Skin of body (tissue), 2 donors: ENCODE data around the gene STAM. TPM values are rescaled to one million over a fixed set of nuclear protein-coding genes. Genes with fewer than 3 reads are reported as not detected.
"Not testable (repeated sequence)": the region's sequence is repeated elsewhere in the genome, so short reads cannot be mapped to it uniquely, and the experiment has no call there.

ENCODE experiments used
- DNase-seq: peaks from one replicate; lab custom pipeline; 2025; lab: John Stamatoyannopoulos, UW
- total RNA-seq: library from RNA; depleted of rRNA; stranded (reverse); fragments of >200 nt; gene quantifications from one replicate; pipeline ENCODE4 v1.2.3, GENCODE V29; 2014

Gene STAM
- total RNA-seq, result 26.6 TPM

DNA sequence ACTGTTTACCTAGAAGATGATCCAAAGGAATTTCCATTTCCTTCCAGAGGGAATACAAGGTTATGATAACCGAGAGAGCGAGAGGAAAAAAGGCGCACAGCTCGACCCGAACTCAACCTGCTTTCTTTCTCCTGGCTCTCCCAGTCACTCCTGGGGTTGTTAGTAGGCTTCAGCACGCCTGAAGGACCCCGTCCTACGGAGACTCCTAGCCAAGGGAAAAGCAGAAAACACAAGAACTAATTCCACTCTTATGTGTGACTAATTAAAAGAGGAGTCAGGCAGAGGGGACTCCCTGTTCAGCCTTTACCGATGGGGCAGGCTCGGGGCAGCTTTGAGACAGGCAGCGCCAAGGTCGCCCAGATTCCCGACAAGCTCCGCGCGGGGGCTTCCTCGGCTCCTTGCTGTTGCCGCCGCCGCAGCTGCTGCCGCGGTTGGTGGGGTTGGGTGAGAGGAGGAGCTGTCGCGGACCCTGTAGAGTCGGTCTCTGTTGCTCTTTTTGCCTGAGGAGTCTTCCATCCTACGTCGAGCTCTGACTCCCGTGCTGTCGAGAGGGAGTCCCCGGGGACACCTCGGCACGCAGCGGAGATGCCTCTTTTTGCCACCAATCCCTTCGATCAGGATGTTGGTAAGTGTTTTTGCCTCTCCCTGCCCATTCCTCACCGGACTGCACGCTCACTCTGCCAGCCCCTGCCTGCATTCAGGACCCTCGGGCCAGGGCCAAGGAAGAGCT, at the start of gene STAM:
TSS of gene STAM (plus strand) at position 397 of the 730 bp plus-strand sequence. CDS start at position 586, 189 bp downstream.
- DNase-seq, result peak; percentile 99

DNA sequence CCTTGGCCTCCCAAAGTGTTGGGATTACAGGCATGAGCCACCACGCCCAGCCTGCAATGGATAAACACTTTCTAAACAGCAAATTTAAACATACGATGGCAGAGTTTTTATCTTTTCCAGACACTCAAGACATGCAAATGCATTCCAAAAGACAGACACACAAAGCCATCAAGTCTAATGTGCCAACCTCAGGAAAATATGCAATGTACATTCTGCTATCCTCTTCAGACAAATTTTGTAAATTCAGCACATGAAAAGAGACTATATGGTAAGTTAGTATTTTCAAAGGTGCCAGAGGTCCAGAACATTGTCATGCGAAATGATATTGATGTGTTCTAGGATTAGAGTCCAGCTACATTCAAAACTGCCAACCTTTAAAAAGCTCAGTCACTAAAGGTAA, 46.6 kb upstream of the STAM start:
- no peak for DNase-seq

DNA sequence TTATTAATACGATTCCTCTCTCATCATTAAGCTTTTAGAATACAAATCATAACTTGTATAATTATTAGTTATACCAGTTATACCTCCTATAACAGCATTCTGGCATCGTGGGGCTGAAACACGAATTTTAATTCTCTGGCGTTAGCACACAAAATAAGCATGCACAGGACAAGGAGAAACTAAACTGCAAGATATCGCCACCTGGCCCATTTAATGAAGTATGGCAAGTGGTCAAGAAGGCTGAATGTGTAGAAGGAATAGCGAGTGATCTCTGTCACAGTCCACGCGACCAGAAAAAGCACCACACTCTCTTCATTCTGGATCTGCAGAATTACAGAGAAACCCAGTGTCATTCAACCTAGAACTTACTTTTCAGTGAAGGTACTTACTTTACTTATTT, 44.9 kb upstream of the STAM start:
- DNase-seq, result no peak

DNA sequence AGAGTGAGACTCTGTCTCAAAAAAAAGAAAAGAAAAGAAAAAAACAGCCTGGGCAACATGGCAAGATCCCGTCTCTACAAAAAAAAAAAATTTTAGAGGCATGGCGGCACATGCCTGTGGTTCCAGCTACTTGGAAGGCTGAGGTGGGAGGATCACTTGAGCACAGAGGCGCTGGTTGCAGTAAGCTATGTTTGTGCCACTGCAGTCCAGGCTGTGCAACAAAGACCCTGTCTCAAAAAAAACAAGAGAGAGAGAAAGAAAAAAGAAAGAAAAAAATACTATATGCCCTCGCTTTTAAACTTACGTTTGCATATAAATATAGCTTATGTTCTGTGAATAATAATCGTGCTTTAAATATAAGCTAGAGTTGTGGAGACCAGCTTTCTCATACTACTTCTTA, 38.0 kb upstream of the STAM start:
- DNase-seq, result no peak

DNA sequence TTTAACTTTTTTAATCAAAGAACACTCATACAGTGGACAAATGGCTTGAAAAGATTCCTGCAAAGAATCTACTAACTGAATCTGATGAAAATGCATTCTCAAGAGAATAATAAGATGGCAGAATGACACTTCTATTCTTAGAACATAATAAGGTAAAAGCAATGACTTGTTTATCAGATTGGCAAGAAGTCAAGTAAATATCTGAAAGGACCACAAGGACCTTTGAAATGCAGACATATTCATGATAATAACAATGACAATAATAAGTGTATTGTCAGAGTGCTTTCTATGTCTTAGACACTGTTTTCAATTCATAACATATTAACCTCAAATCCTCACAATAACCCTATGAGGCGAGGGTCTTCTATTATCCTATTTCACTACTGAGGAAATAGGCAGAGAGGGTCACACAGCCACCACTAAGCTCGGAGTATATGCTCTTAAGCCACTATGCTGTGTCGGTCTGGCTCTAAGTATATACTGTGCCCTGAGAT, 37.4 kb upstream of the STAM start:
- no peak for DNase-seq

DNA sequence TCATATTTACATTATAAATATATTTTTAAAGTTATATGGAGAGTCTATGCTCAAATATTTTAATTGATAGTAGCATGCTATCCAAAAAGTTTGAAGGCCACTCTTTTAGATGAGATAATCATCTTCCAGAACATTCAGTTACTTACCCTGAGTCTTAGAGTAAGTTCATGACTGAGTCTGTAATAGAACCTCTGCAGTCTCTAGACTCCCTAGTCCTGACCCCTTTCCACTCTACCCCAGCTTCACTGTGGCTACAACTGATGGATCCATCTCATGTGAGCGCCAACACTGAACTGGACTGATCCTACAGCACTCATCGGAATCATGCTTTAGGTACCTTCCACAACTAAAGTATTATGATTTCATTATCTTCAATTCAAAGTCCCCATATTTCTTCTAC, 36.9 kb upstream of the STAM start:
- no peak for DNase-seq

DNA sequence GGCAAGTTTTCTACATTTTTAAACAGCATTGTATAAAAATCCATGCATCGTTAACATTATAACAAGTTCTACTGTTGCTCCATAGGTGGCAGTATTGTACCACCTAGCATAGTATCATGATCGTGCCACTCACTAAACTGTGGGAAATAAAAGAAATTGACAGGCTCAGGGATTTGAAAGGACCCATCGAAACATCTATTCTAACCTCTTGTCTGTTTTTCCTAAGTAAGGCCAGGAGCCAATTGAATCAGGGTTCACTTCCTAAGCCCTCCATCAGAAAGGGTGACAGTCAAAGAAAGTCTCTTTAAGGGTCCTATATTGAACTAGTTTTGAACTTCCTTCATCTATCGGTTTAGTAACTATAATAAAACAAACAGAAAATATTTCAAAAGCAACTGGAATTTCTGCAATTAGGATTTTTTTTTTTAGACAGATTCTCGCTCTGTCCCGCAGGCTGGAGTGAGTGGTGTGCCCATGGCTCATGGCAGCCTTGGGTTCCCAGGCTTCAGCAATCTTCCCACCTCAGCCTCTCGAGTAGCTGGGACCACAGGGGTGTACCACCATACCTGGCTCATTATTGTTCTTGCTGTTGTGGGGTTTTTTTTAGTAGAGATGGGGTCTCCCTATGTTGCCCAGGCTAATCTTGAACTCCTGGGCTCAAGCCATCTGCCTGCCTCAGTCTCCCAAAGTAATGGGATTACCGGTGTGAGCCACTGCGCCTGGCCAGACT, 36.2 kb upstream of the STAM start:
- DNase-seq, result peak; percentile 33

DNA sequence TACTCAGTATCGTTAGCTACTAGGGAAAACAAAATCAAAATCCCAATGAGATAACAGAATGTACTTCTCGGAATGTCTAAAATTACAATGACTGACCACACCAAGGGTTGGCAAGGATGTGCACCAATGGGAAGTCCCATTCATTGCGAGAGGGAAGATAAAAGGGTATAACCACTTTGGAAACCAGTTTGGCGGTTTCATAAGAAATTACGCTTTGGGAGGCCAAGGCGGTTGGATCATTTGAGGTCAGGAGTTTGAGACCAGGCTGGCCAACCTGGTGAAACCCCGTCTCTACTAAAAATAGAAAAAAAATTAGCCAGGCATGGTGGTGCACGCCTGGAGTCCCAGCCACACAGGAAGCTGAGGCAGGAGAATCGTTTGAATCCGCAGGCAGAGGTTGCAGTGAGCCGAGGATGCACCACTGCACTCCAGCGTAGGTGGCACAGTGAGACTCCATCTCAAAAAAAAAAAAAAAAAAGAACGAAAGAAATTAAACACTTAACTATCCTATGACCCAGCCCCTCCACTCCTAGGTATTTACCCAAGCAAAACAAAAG, 34.4 kb upstream of the STAM start:
- no peak for DNase-seq

DNA sequence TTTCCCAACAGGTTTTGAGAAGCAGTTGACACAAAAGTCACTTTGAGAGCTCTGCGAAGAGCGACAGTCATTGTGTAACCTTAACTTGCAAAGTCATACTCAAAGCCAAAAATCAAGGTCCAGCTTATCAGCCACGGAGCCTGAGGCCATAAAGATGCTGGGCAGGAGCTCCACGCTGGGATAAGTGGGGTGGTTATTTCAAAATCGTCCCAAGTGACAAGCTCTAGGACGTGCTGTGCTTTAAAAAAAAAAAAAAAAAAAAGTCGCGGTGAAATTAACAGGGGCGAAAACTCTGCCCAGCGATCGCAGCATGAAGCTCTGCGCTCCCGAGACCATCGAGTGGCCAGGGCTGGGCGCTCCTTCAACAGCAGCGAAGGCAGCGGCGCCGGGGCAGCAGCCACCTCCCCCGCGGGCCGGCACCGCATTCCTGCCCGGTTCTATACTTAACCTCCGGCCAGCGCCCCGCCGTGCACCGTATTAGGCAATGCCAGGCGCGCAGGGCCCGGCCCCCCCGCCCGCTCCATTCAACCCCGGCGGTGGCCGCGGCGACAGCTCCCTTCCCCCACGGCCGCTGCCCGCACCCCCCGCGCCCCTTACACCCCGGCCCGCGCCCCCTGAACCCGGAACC, 27.4 kb upstream of the STAM start:
- no peak for DNase-seq

DNA sequence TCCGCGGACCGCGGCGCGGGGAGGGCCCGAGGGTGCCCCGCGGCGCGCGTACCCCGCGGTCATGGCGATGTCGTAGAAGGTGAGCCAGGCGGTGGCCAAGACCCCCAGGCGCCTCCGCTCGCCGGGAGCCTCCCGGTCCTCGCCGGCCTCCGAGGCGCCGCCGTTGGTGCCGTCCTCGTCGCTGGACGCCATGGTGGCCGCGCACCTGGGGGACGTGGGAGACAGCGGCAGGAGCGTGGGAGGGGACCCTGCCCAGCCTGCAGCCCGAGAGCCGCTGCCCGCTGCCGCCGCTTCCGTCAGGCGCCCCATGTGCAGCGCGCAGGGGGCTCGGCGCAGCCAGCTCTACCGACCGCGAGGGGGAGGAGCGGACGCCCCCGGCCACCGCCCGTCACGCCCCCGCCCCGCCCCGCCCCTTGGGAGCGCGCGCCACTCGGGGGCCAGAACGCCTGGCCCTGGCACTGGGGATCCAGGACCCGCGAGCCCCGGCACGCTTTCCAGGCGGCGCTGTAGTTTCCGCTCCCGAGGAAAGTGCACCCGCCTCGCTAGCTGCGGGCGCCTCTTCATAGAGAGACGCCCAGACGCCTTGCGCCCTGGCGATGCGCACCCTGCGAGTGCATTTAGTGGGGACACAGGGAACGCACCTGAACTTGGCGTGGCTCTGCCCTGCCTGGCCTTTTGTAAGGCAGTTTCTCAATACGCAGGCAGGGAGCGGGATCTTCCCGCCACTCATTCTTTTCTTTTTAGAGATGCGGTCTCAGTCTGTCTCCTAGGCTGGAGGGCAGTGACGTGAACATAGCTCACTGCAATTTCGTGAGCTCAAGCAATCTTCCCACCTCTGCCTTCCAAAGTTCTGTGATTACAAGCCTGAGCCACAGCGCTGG, 26.7 kb upstream of the STAM start, which contains the start of gene HACD1:
TSS of gene HACD1 (minus strand) at position 344 of the 881 bp plus-strand sequence. CDS start at position 309, 35 bp downstream.
- DNase-seq, result no peak

DNA sequence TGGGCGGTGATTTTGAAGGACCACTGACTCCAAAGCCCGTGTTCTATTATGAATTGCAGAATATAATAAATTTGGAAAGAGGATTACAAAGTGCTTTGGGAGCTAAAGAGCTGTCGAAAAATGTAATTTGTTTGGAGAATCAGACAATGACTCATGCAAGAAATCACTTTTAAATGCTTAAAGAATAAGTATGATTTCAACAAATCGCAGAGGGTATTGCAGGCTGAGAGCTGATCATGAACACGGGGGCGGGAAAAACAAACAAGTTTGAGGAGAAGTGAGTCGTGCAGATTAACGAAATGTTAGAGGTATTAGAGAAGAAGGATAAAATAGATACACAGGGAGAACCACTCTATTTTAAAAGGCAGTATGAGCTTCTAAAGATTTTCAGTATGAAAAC, 21.9 kb upstream of the STAM start:
- DNase-seq, result no peak

DNA sequence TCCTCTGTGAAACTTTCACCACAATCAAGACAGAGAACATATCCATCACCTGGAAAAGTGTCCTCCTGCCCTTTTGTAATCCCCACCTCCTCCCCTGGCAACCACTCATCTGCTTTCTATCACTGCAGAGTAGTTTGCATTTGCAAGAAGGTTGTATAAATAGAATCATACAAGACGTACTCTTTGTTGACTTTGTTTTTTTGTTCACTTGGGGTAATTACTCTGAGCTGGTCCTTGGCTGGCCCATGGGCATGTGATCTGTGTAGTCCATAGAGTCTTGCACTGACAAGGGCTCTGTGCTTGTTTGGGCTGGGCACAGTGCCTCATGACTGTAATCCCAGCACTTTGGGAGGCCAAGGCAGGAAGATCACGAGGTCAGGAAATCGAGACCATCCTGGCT, 19.0 kb upstream of the STAM start:
- DNase-seq, result no peak

DNA sequence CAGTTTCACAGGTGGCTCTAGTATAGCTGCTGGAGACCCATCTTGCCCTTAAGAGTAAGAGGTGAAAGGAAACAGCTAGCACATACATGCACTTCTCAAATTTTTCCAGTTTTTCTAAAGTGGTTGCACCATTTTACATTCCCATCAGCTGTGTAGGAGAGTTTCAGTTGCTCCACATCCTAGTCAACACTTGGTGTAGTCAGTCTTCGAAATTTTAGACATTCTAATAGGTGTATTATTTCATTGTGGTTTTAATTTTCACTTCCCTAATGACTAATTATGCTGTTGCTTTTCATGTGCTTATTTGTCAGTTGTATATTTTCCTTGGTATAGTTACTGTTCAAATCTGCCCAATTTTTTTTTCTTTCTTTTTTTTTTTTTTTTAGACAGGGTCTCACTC, 17.3 kb upstream of the STAM start:
- DNase-seq, result no peak

DNA sequence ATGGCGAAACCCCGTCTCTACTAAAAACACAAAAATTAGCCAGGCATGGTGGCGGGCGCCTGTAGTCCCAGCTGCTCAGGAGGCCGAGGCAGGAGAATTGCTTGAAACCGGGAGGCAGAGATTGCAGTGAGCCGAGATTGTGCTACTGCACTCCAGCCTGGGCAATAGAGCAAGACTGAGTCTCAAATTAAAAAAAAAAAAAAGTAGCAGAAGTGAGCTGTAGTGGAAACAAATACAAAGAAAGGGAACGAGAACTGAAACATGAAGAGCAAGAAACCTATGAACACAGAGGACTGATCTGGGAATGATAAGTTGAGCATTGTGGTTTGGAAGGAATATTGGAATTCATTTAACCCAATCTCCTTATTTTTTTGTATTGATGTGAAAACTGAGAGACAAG, 11.4 kb upstream of the STAM start:
- DNase-seq, result not testable (repeated sequence)

DNA sequence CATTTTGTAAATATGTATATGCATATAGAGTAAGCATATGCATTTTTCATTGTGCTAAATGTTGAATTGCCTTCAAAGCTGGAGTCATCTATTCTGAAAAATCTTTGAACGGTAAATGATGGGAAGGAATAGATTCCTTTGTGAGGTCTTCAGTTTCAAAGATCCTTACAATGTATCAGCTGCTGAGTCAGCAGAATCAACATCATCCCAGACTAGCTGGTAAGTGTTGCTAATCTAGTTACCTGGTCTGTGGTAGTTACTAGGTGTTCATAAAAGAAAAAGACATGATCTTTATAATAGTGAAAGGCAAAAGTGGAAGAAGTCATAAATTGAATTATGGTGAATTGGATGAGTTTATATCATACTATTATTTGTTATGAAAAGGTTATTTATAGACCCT, 10.6 kb upstream of the STAM start:
- no peak for DNase-seq

DNA sequence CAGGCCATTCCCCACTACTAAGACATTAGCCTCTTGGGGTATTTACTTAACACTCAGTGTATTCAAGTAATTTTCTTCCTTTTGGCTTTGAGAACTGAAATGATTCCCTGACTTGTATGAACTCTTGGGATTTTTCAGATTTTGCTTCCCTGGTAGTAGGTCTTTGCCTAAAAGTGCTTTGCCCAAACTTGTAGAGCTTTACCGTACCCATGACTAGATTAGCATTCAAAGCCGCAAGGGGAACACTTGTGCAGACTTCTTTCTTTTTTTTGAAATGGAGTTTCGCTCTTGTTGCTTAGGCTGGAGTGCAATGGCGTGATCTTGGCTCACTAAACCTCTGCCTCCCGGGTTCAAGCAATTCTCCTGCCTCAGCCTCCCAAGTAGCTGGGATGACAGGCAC, 6.1 kb upstream of the STAM start:
- no peak for DNase-seq

DNA sequence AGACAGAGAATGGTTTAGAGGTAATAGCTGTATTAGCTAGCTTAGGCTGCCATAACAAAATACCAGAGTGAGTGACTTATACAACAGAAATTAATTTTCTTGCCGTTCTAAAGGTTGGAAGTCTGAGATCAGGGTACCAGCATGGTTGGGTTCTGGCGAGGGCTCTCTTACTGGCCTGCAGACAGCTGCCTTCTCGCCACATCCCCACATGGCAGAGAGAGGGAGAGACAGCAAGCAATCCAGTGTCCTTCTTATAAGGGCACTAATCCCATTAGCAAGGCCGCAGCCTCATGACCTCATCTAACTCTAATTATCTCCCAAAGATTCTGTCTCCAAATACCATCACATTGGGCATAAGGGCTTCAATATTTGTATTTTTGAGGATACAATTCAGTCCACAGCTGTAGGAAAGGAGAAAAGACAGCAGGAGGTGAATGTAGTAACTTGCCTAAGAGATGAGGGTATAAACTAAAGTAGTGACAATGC, 3.6 kb upstream of the STAM start:
- no peak for DNase-seq

DNA sequence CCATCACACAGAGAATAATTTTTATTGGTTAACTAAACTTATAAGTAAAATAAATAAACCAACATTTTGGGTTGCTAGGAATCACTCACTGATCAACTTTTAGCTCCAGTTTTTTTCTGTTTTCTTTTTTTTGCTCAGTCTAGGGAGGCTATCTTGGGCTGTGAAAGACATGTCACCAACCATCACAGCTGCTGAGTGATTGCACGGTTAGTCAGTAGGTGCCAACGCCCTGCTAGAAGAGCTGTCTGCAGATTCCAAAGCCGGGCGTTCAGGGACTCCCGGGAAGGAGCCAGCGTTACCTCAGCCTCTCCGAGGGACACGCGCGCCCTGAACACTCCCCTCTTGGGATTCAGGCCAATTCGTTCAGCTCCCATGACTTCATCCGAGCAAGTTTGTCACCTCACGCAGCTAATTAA, 604 bp upstream of the STAM start:
- no peak for DNase-seq

DNA sequence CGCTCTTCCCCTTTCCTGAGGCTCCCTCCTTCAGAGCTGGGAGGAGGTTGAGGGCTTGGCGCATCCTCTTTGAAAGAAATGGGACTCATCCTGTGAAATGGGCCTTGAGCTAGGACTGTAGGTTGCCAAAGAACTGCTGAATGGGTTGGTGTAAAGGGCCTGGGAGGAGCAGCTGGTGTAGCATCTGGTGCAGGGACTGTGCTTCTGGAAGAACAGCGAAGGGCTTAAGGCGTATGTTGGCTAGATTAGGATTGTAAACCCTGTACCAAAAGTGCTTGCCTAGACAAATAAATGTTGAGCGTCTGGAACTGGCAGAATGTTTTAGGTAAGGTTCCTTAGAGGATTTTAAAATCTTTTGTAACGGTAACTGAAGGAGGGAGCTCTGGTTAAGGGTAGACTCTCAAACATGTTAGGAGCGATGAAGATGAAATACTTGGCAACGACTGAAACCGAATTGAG, 563 bp downstream of the STAM start:
- DNase-seq, result peak; percentile 72

DNA sequence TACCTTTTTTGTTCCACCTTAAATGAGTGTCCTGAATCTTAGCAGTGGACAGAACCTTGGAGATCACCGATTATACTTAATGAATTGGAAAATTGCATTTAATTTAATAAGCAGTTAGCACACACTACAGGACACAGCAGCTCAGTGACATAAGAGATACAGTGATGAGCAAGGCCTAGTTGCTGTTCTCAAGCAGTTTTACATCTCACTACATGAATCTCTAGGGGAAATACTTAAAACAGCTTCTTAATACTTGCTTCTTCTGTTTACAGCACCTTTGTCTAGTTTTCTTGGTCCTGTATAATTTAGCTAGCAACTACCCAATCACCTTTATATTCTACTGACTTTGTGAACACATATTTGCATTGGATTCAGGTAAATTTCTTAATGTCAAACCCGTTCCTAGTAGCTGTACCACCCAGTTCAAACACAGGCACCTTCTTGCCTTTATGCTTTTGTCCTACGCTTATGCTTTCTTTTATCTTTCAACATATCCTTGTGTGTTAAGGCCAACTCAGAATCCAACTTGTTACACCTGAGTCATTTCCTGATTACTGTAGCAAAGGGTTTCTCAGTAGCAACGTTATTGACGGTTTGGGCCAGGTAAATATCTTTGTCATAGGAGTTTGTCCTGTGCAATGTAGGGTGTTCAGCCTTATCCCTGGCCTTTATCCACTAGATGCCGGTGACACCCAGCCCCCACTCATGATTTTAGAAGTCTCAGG, 1.8 kb downstream of the STAM start:
- no peak for DNase-seq
